ENCODE results near the gene POLRMT. TPM values are rescaled to one million over a fixed set of nuclear protein-coding genes. Genes with fewer than 3 reads are reported as not detected.

The POLRMT gene
- total RNA-seq, 1 experiment from 2014 or later, result 100 TPM

DNA sequence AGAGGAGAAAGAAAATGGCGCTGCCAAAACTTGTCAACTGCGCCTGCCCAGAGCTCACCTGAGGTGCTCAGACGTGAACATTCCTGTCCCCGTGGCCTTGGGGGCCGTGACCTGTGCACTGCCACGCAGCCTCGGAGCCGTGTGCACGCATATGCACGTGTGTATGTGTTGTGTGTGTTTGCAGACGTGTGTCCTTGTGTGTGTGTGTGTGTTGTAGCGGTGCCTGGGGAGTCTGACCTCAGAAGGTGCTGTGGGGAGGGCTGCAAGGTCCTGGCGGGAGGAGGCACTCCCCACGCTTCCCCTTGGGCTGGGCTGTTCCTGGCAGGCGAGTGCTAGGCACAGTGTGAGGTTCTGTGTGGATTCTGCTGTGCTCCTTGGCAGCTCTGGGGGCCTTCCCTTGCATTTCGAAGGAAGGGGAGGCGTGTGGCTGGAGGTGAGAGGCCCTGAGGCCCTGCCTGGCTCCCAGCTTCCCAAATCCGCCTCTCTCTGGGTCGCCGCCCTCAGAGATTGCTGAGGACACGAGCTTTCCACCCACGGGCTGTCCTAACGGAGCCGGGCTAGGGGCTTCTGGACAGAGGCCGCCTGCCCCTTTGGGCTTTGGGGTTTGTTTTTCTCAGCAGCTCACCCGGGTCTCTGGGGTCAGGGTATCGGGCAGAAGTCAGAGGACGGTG lies 56.4 kb downstream of the POLRMT start:
- Histone ChIP-seq H3K9me3 (ENCODE audit: low read depth, low read length, poor library complexity, severe bottlenecking) (no peaks in the 10 kb centered on the region), H3K4me1 (ENCODE audit: insufficient read depth, low read length, poor library complexity, severe bottlenecking) (peaks cover 17% of the 10 kb centered on the region), H3K36me3 (ENCODE audit: insufficient read depth, low read length, poor library complexity, severe bottlenecking) (peaks cover 34% of the 10 kb centered on the region), H3K4me3 (ENCODE audit: low read depth, low read length, poor library complexity, severe bottlenecking) (no peak overlapping the region), H3K27ac (ENCODE audit: low read depth, low read length, poor library complexity, severe bottlenecking) (peak overlapping the region; percentile 8), H3K27me3 (replicated peaks; ENCODE audit: insufficient read depth, low read depth, low read length, poor library complexity) (no peaks in the 10 kb centered on the region)
- POLR2A ChIA-PET (ENCODE audit: low non-redundant PET), result no interaction called here
- DNase-seq (ENCODE audit: low spot score), result no peak
- BruUV-seq (replicated peaks), result no TSS peak
- intact Hi-C loops (cut with micrococcal nuclease; ENCODE audit: unreplicated experiment), result no loop called here
- CTCF ChIA-PET, result no interaction called here
- TF ChIP-seq EZH2 (IDR thresholded peaks at IDR 0.05; ENCODE audit: borderline replicate concordance, low read depth, low read length, poor library complexity, severe bottlenecking), result no peak

DNA sequence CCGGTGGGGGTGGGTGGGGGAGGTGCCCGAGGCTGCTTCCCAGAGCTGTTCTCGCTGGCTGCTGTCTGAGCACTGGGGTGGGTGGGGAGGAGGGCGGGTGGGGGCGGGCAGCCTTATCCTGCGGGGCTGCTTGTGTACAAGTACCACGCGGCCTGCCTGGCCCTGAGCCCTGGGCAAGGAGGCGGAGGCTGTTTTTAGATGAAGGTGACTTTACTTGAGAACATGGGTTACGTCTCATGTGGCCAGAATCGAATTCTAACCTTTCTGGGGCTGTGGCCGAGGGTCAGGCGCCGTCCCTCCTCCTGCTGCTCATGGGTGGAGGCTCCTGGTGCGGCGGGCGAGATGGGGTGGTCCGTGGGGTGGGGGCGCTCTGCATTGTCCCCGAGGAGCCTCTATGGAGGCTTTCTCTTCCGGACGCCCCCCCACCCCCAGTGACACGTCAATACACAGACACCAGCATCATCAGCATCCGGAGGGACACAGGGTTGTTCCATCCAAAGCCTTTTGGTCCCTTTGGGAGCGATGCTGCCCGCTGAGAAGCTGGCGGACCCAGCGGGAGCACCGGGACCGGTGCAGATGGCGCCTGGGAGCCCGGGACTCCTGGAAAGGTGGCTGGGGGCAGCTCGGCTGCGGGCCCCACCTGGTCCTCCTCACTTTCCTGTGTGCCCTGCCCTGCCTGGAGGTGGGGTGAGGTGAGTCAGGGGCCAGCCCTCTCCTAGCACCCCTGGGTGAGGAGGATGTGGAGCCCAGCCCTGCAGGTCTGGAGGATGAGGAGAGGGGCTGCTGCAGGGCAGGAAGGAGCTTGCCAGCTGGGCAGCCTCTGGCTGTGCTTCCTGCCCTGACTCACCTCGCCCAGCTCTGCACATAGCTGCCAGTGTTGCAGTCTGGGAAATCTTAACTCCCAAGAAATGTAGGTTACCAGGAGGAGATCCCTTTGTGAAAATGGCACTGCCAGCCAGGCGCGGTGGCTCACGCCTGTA lies 57.5 kb downstream of the POLRMT start:
- POLR2A ChIA-PET (ENCODE audit: low non-redundant PET), result no interaction called here
- intact Hi-C loops (cut with micrococcal nuclease; ENCODE audit: unreplicated experiment), result no loop called here
- CTCF ChIA-PET, result interaction anchor here (0.7 kb wide), 1 partner anchor 9 kb away, joined by 4 read pairs; no protein-coding TSS in a partner anchor
- Histone ChIP-seq H3K27ac (ENCODE audit: low read depth, low read length, poor library complexity, severe bottlenecking) (peak overlapping the region; percentile 43), H3K4me3 (ENCODE audit: low read depth, low read length, poor library complexity, severe bottlenecking) (peak overlapping the region; percentile 99), H3K9me3 (ENCODE audit: low read depth, low read length, poor library complexity, severe bottlenecking) (no peaks in the 10 kb centered on the region), H3K27me3 (replicated peaks; ENCODE audit: insufficient read depth, low read depth, low read length, poor library complexity) (no peaks in the 10 kb centered on the region), H3K4me1 (ENCODE audit: insufficient read depth, low read length, poor library complexity, severe bottlenecking) (peaks cover 17% of the 10 kb centered on the region), H3K36me3 (ENCODE audit: insufficient read depth, low read length, poor library complexity, severe bottlenecking) (peaks cover 24% of the 10 kb centered on the region)
- BruUV-seq (replicated peaks), result no TSS peak
- DNase-seq (ENCODE audit: low spot score), result no peak
- no peak for TF ChIP-seq EZH2 (IDR thresholded peaks at IDR 0.05; ENCODE audit: borderline replicate concordance, low read depth, low read length, poor library complexity, severe bottlenecking)
- TF ChIP-seq, protein P1, sequence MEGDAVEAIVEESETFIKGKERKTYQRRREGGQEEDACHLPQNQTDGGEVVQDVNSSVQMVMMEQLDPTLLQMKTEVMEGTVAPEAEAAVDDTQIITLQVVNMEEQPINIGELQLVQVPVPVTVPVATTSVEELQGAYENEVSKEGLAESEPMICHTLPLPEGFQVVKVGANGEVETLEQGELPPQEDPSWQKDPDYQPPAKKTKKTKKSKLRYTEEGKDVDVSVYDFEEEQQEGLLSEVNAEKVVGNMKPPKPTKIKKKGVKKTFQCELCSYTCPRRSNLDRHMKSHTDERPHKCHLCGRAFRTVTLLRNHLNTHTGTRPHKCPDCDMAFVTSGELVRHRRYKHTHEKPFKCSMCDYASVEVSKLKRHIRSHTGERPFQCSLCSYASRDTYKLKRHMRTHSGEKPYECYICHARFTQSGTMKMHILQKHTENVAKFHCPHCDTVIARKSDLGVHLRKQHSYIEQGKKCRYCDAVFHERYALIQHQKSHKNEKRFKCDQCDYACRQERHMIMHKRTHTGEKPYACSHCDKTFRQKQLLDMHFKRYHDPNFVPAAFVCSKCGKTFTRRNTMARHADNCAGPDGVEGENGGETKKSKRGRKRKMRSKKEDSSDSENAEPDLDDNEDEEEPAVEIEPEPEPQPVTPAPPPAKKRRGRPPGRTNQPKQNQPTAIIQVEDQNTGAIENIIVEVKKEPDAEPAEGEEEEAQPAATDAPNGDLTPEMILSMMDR (conservative IDR thresholded peaks at IDR 0.05; ENCODE audit: low read depth, low read length), result no peak

DNA sequence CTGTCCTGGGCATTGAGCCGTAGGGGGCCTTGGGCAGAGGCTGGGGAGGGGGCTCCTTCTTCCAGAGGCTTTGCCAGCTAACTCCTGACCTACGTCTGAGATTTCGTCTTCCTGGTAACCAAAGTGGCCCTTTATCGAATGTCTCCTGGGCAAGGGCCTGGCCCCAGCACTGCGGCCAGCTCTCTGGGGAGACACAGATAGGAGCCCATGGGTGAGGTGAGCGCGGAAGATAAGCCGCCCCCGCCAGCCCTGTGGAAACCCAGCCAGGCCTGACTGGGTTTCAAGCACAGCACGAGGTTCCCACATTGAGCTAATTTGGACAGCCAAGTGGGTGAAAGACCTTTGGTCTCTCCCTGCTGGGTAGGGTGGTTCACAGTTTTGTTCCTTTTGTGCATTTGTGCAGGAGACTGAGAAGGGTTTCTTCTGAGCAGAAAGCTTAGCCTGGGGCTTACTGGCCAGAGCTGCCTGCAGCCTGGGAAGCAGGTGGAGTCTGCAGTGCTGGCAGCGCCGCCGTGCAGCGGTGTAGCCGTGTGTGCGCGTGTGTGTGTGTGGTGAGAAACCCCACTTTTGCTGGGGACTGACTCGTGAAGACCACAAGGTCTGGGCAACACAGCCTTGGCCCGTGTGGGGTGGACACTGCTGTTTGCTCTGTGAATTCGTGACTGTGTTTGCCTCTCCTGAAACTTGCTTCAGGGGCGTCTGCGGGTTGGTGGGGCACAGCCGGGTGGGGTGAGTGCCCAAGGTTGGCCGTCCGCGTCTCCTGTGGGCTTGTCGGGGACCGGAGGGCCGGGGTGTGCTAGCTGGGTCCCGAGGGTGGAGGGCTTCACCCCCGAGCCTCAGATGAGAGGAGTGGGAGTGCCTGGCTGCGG lies 58.4 kb downstream of the POLRMT start:
- BruUV-seq (replicated peaks), result no TSS peak

More for the DNA sequence above, 58.4 kb downstream of the POLRMT start:
- H3K9me3 ChIP-seq (ENCODE audit: low read depth, low read length, poor library complexity, severe bottlenecking), result no peaks in the 10 kb centered on the region
- H3K4me1 ChIP-seq (ENCODE audit: insufficient read depth, low read length, poor library complexity, severe bottlenecking), result peaks cover 17% of the 10 kb centered on the region
- peaks cover 17% of the 10 kb centered on the region for H3K36me3 ChIP-seq (ENCODE audit: insufficient read depth, low read length, poor library complexity, severe bottlenecking)
- H3K27me3 ChIP-seq (replicated peaks; ENCODE audit: insufficient read depth, low read depth, low read length, poor library complexity), result no peaks in the 10 kb centered on the region
- TF ChIP-seq, protein P1 (conservative IDR thresholded peaks at IDR 0.05; ENCODE audit: low read depth, low read length), result no peak
- no peak for TF ChIP-seq EZH2 (IDR thresholded peaks at IDR 0.05; ENCODE audit: borderline replicate concordance, low read depth, low read length, poor library complexity, severe bottlenecking)
- no peak for DNase-seq (ENCODE audit: low spot score)
- ChIA-PET CTCF (interaction anchor here (0.7 kb wide), 1 partner anchor 10 kb away, joined by 4 read pairs; no protein-coding TSS in a partner anchor), POLR2A (ENCODE audit: low non-redundant PET) (no interaction called here)
- peak overlapping the region; percentile 43 for H3K27ac ChIP-seq (ENCODE audit: low read depth, low read length, poor library complexity, severe bottlenecking)
- intact Hi-C loops (cut with micrococcal nuclease; ENCODE audit: unreplicated experiment), result loop anchor here (5.0 kb wide), 1 partner anchor 43 kb away; the partner anchor contains the start of gene CDC34
- peak overlapping the region; percentile 99 for H3K4me3 ChIP-seq (ENCODE audit: low read depth, low read length, poor library complexity, severe bottlenecking)
